Measurements from ENCODE around the gene OR52E2. TPM values are rescaled to one million over a fixed set of nuclear protein-coding genes. Genes with fewer than 3 reads are reported as not detected.

The OR52E2 gene
- not detected for polyA plus RNA-seq
- long read RNA-seq, donor 1 = 0 reads
- long read RNA-seq, donor 2 = 0 reads
- long read RNA-seq, donor 3 = 0 reads
- long read RNA-seq, donor 4 = 0 reads
- long read RNA-seq, donor 5 = 0 reads
- long read RNA-seq, donor 6 = 0 reads
- long read RNA-seq, donor 7 = 0 reads
- long read RNA-seq, donor 8 = 0 reads
- long read RNA-seq, donor 9 = 0 reads
- long read RNA-seq, donor 10 = 0 reads

DNA sequence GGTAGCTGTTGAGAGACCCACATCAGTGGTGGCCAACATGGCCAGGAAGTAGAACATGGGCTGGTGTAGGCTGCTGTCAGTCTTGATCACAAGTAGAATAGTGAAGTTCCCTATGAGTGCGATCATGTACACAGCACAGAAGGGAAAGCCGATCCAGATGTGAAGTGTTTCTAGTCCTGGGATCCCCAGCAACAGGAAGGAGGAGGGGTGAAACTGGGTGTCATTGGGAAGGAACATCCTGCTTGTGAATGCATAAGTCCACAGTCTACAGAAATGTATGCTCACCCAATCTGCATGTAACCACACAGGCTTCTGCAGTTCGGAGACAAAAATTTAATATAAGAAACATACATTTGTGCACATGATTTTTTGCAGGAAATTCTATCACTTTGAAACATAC lies at the start of gene OR52E2:
OR52E2 (minus strand) TSS at position 237 of the 400 bp plus-strand sequence; CDS start at position 237, 0 bp downstream.
- FAIRE-seq = no peak
- no peak for DNase-seq
- Histone ChIP-seq H3K36me3 (ENCODE audit: control insufficient read depth in 3 of 3, insufficient read depth in 2 of 3, low read depth in 1 of 3, low read length in 3 of 3) (no peaks in the 10 kb centered on the region), H3K4me1 (ENCODE audit: control insufficient read depth in 3 of 3, insufficient read depth in 2 of 3, low read depth in 1 of 3, low read length in 2 of 3) (no peaks in the 10 kb centered on the region), H3K27me3 (ENCODE audit: control insufficient read depth in 3 of 3, insufficient read depth in 3 of 3, low read length in 3 of 3) (no peaks in the 10 kb centered on the region), H3K9me3 (ENCODE audit: control insufficient read depth in 2 of 2, insufficient read depth in 1 of 2, low read depth in 1 of 2, low read length in 1 of 2) (no peaks in the 10 kb centered on the region), H3K4me3 (ENCODE audit: low read depth in 1 of 3, low read length in 3 of 3) (no peak within 1 kb of the TSS), H3K27ac (ENCODE audit: low read depth in 1 of 3, low read length in 2 of 3) (no peak within 1 kb of the TSS)
- WGBS, 3 donors = 84 to 90% (median 87%) methylated on average over 3 of the region's 3 CpGs

DNA sequence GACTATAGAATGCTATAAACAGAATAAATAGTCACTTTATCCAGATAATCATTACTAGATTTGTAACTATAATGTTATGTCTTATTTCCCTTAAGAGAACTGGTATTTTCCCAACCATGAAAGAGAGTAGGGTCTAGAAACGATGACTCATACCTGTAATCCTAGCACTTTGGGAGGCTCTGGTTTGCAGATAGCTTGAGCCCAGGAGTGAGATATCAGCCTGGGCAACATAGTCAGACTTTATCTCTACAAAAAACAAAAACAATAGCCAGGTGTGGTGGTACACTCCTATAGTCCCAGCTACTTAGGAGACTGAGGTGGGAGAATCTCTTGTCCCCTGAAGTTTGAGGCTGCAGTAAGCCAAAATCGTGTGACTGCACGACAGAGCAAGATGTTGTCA lies 47.9 kb upstream of the OR52E2 start:
- Histone ChIP-seq H3K9me3 (ENCODE audit: control insufficient read depth in 2 of 2, insufficient read depth in 1 of 2, low read depth in 1 of 2, low read length in 1 of 2) (no peaks in the 10 kb centered on the region), H3K27me3 (ENCODE audit: control insufficient read depth in 3 of 3, insufficient read depth in 3 of 3, low read length in 3 of 3) (no peaks in the 10 kb centered on the region), H3K4me1 (ENCODE audit: control insufficient read depth in 3 of 3, insufficient read depth in 2 of 3, low read depth in 1 of 3, low read length in 2 of 3) (no peaks in the 10 kb centered on the region), H3K27ac (ENCODE audit: low read depth in 1 of 3, low read length in 2 of 3) (no peak overlapping the region), H3K4me3 (ENCODE audit: low read depth in 1 of 3, low read length in 3 of 3) (no peak overlapping the region), H3K36me3 (ENCODE audit: control insufficient read depth in 3 of 3, insufficient read depth in 2 of 3, low read depth in 1 of 3, low read length in 3 of 3) (no peaks in the 10 kb centered on the region)
- no peak for FAIRE-seq
- 33 to 62% (median 36%) methylated on average over 3 of the region's 3 CpGs for WGBS, 3 donors
- DNase-seq = no peak

DNA sequence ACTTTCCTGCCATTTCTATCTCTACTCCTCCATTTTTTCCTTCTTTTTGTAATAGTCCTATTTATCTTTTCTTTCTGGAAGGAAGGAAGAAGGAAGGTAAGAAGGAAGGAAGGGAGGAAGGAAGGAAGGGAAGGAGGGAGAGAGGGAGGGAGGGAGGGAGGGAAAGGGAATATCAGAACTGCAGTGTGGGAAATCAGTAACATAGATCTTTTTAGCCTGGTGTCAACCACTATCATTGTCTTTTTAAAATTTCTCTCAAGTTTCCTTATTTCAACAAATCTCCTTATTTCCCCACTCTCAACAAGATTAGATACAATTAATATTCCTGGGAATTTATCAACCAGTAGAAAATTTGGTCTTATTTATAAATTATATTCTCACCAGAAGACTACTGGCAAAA lies 43.6 kb upstream of the OR52E2 start:
- Histone ChIP-seq H3K27ac (ENCODE audit: low read depth in 1 of 3, low read length in 2 of 3) (no peak overlapping the region), H3K27me3 (ENCODE audit: control insufficient read depth in 3 of 3, insufficient read depth in 3 of 3, low read length in 3 of 3) (no peaks in the 10 kb centered on the region), H3K9me3 (ENCODE audit: control insufficient read depth in 2 of 2, insufficient read depth in 1 of 2, low read depth in 1 of 2, low read length in 1 of 2) (no peaks in the 10 kb centered on the region), H3K4me3 (ENCODE audit: low read depth in 1 of 3, low read length in 3 of 3) (no peak overlapping the region), H3K4me1 (ENCODE audit: control insufficient read depth in 3 of 3, insufficient read depth in 2 of 3, low read depth in 1 of 3, low read length in 2 of 3) (no peaks in the 10 kb centered on the region), H3K36me3 (ENCODE audit: control insufficient read depth in 3 of 3, insufficient read depth in 2 of 3, low read depth in 1 of 3, low read length in 3 of 3) (no peaks in the 10 kb centered on the region)
- no peak for FAIRE-seq
- no peak for DNase-seq

DNA sequence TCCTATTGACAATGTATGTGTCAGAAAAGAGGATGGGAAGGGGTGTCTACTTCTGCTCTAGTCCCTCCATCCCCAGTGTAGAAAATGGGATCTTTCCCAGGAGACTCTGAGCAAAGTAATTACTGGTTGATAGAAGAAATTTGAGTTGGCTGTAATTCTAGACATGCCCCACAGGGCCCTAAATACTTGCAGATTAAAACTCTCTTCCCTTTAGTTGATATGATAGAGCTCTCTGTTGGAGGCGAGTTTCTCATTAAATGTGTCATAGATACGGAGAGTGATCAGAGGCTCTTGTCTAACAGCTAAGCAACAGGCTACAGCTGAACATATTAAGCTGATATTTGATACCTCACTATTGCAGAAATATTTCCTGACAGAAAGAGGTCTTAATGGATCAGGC lies 42.8 kb upstream of the OR52E2 start:
- WGBS, 3 donors = 59 to 64% (median 61%) methylated on average over 2 of the region's 2 CpGs
- DNase-seq (no peak), FAIRE-seq (no peak)
- Histone ChIP-seq H3K4me3 (ENCODE audit: low read depth in 1 of 3, low read length in 3 of 3) (no peak overlapping the region), H3K4me1 (ENCODE audit: control insufficient read depth in 3 of 3, insufficient read depth in 2 of 3, low read depth in 1 of 3, low read length in 2 of 3) (no peaks in the 10 kb centered on the region), H3K36me3 (ENCODE audit: control insufficient read depth in 3 of 3, insufficient read depth in 2 of 3, low read depth in 1 of 3, low read length in 3 of 3) (no peaks in the 10 kb centered on the region), H3K9me3 (ENCODE audit: control insufficient read depth in 2 of 2, insufficient read depth in 1 of 2, low read depth in 1 of 2, low read length in 1 of 2) (no peaks in the 10 kb centered on the region), H3K27ac (ENCODE audit: low read depth in 1 of 3, low read length in 2 of 3) (no peak overlapping the region), H3K27me3 (ENCODE audit: control insufficient read depth in 3 of 3, insufficient read depth in 3 of 3, low read length in 3 of 3) (no peaks in the 10 kb centered on the region)

DNA sequence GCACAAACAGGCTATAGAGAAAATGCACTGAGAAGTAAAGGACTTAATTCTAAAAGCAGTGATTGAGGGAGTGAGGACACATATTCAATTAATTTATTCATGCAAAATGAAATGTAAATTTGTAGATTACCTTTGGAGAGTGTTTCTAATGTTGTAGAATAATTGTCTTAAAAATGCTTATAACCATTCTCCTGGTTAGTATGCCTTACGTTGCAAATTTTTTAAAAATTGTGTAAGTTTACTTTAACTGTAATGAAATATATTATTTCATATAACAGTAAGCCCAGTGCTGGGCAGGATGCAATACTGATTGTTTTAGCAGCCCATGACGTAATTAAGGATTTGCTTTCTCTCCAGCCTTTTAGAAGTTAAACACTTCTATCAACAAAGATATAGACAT lies 36.6 kb upstream of the OR52E2 start:
- no peaks in the 10 kb centered on the region for H3K36me3 ChIP-seq (ENCODE audit: control insufficient read depth in 3 of 3, insufficient read depth in 2 of 3, low read depth in 1 of 3, low read length in 3 of 3)
- no peaks in the 10 kb centered on the region for H3K9me3 ChIP-seq (ENCODE audit: control insufficient read depth in 2 of 2, insufficient read depth in 1 of 2, low read depth in 1 of 2, low read length in 1 of 2)
- H3K4me1 ChIP-seq (ENCODE audit: control insufficient read depth in 3 of 3, insufficient read depth in 2 of 3, low read depth in 1 of 3, low read length in 2 of 3) = no peaks in the 10 kb centered on the region
- no peak overlapping the region for H3K4me3 ChIP-seq (ENCODE audit: low read depth in 1 of 3, low read length in 3 of 3)
- DNase-seq (no peak), FAIRE-seq (no peak)
- no peak overlapping the region for H3K27ac ChIP-seq (ENCODE audit: low read depth in 1 of 3, low read length in 2 of 3)
- 69 to 77% (median 76%) methylated on average over 2 of the region's 2 CpGs for WGBS, 3 donors
- H3K27me3 ChIP-seq (ENCODE audit: control insufficient read depth in 3 of 3, insufficient read depth in 3 of 3, low read length in 3 of 3) = no peaks in the 10 kb centered on the region

DNA sequence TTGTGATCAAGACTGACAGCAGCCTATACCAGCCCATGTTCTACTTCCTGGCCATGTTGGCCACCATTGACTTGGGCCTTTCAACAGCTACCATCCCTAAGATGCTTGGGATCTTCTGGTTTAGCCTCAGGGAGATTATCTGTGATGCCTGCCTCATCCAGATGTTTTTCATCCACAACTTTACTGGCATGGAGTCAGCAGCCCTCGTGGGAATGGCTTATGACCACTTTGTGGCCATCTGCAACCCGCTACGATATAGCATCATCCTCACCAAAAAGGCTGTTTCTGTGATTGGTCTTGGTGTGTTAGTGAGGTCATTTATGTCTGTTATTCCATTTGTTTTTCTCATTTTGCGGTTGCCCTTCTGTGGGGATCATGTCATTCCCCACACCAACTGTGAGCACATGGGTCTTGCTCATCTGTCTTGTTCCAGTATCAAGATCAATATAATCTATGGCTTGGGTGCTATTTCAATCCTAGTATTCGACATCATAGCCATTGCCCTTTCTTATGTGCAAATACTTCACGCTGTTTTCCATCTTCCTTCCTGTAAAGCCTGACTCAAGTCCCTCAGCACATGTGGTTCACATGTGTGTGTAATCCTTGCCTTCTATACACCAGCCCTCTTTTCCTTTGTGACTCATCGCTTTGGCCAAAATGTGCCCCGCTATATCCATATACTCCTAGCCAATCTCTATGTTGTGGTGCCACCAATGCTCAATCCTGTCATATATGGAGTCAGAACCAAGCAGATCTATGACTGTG lies 33.6 kb upstream of the OR52E2 start:
- 81 to 86% (median 81%) methylated on average over 8 of the region's 8 CpGs for WGBS, 3 donors
- Histone ChIP-seq H3K36me3 (ENCODE audit: control insufficient read depth in 3 of 3, insufficient read depth in 2 of 3, low read depth in 1 of 3, low read length in 3 of 3) (no peaks in the 10 kb centered on the region), H3K9me3 (ENCODE audit: control insufficient read depth in 2 of 2, insufficient read depth in 1 of 2, low read depth in 1 of 2, low read length in 1 of 2) (no peaks in the 10 kb centered on the region), H3K4me3 (ENCODE audit: low read depth in 1 of 3, low read length in 3 of 3) (no peak overlapping the region), H3K27ac (ENCODE audit: low read depth in 1 of 3, low read length in 2 of 3) (no peak overlapping the region), H3K27me3 (ENCODE audit: control insufficient read depth in 3 of 3, insufficient read depth in 3 of 3, low read length in 3 of 3) (no peaks in the 10 kb centered on the region), H3K4me1 (ENCODE audit: control insufficient read depth in 3 of 3, insufficient read depth in 2 of 3, low read depth in 1 of 3, low read length in 2 of 3) (no peaks in the 10 kb centered on the region)
- FAIRE-seq = no peak
- no peak for DNase-seq

DNA sequence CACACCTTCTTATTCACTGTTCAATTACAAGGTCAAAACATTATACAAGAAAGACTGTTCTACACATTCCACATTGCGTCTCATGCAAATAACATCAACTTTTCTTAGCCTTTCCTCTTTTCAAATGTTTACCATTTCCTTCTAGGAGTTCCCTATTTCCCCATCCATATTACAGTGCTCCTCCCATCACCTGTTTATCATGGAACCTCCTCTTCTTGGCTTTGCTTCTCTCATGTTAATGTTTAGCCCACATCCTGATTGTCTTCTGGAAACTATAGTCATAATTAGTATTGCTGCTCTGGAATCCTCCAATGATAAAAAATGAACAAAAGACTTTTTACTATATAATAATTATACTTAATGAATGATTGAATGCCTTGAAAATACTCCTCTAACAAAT lies 31.2 kb upstream of the OR52E2 start:
- Histone ChIP-seq H3K4me1 (ENCODE audit: control insufficient read depth in 3 of 3, insufficient read depth in 2 of 3, low read depth in 1 of 3, low read length in 2 of 3) (no peaks in the 10 kb centered on the region), H3K9me3 (ENCODE audit: control insufficient read depth in 2 of 2, insufficient read depth in 1 of 2, low read depth in 1 of 2, low read length in 1 of 2) (no peaks in the 10 kb centered on the region), H3K27me3 (ENCODE audit: control insufficient read depth in 3 of 3, insufficient read depth in 3 of 3, low read length in 3 of 3) (no peaks in the 10 kb centered on the region), H3K4me3 (ENCODE audit: low read depth in 1 of 3, low read length in 3 of 3) (no peak overlapping the region), H3K36me3 (ENCODE audit: control insufficient read depth in 3 of 3, insufficient read depth in 2 of 3, low read depth in 1 of 3, low read length in 3 of 3) (no peaks in the 10 kb centered on the region), H3K27ac (ENCODE audit: low read depth in 1 of 3, low read length in 2 of 3) (no peak overlapping the region)
- DNase-seq = no peak
- FAIRE-seq = no peak
- WGBS, 3 donors = 76 to 90% (median 84%) methylated on average over 1 of the region's 1 CpG

DNA sequence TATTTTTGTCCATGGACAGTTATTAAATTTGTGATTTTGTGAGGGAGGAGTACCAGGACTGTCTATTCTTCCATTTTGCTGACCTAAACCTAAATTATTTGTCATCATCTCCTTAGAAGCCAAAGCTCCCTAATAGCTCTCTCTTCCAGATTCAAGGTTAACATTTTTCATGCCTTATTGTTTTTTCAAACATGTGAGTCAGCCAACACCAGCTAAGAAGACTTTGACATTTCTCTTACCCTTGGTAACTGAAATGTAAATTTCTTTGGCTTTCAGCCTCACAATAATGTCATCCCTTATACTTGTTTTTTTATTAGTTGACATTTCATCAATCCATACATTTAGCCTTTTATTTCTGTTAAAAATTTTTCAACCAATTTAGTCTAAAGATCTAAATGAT lies 29.1 kb upstream of the OR52E2 start:
- no peak for FAIRE-seq

DNA sequence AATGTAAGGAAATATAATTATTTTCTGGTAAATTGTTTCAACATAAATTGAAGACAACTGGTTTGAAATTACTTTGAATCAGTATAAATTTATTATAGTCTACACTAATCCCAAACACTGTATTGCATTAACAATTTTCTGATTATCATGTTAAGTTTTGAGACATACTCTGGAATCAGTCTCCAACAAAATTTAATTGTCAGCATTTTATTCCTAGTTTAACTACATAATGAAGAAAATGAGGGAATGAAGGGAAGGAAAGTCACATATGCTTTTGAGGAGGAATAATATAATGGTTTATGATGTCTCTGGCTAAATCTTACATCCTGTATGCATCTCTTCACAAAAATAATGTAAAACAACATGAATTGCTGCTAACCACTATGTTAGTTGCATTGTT lies 24.2 kb upstream of the OR52E2 start:
- FAIRE-seq (no peak), DNase-seq (no peak)
- Histone ChIP-seq H3K4me1 (ENCODE audit: control insufficient read depth in 3 of 3, insufficient read depth in 2 of 3, low read depth in 1 of 3, low read length in 2 of 3) (no peaks in the 10 kb centered on the region), H3K27me3 (ENCODE audit: control insufficient read depth in 3 of 3, insufficient read depth in 3 of 3, low read length in 3 of 3) (no peaks in the 10 kb centered on the region), H3K27ac (ENCODE audit: low read depth in 1 of 3, low read length in 2 of 3) (no peak overlapping the region), H3K4me3 (ENCODE audit: low read depth in 1 of 3, low read length in 3 of 3) (no peak overlapping the region), H3K36me3 (ENCODE audit: control insufficient read depth in 3 of 3, insufficient read depth in 2 of 3, low read depth in 1 of 3, low read length in 3 of 3) (no peaks in the 10 kb centered on the region), H3K9me3 (ENCODE audit: control insufficient read depth in 2 of 2, insufficient read depth in 1 of 2, low read depth in 1 of 2, low read length in 1 of 2) (no peaks in the 10 kb centered on the region)

More for the DNA sequence above, 29.1 kb upstream of the OR52E2 start:
- H3K27ac ChIP-seq (ENCODE audit: low read depth in 1 of 3, low read length in 2 of 3) = no peak overlapping the region
- no peak for DNase-seq
- no peak overlapping the region for H3K4me3 ChIP-seq (ENCODE audit: low read depth in 1 of 3, low read length in 3 of 3)
- H3K4me1 ChIP-seq (ENCODE audit: control insufficient read depth in 3 of 3, insufficient read depth in 2 of 3, low read depth in 1 of 3, low read length in 2 of 3) = no peaks in the 10 kb centered on the region
- H3K27me3 ChIP-seq (ENCODE audit: control insufficient read depth in 3 of 3, insufficient read depth in 3 of 3, low read length in 3 of 3) = no peaks in the 10 kb centered on the region
- no peaks in the 10 kb centered on the region for H3K36me3 ChIP-seq (ENCODE audit: control insufficient read depth in 3 of 3, insufficient read depth in 2 of 3, low read depth in 1 of 3, low read length in 3 of 3)
- no peaks in the 10 kb centered on the region for H3K9me3 ChIP-seq (ENCODE audit: control insufficient read depth in 2 of 2, insufficient read depth in 1 of 2, low read depth in 1 of 2, low read length in 1 of 2)
